Measurements from ENCODE around the gene NDC1.

Gene NDC1

DNA sequence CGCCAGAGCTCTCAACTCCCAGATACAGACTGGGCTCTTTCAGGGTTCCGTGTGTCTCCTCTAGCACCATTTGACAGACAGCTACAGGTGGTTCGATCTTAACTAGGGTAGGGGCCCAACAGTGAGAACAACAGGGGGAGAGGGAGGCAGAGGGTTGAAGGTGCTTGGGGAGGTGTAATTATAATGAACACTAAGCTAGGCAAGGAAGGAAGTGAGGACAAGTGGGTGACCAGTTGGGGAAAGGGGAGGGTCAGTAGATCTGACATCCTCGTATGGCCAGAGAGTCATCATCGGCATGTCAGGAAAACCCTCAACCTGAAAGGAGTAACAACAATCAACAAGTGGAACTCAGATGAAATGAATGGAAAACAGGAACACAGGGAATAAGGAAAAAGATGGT, 121.9 kb downstream of the NDC1 start:
- no peak overlapping the region for H3K4me3 ChIP-seq (ENCODE audit: low read depth in 1 of 2, low read length in 2 of 2)
- no peaks in the 10 kb centered on the region for H3K4me1 ChIP-seq (ENCODE audit: control insufficient read depth in 1 of 2, insufficient read depth in 2 of 2, low read length in 2 of 2)
- no peaks in the 10 kb centered on the region for H3K9me3 ChIP-seq (ENCODE audit: control insufficient read depth in 1 of 2, low read length in 2 of 2)
- peaks cover 0 to 3% of the 10 kb centered on the region in 2 donors for H3K27me3 ChIP-seq (ENCODE audit: control insufficient read depth in 1 of 2, insufficient read depth in 2 of 2, low read length in 2 of 2)
- no peak overlapping the region for H3K9ac ChIP-seq (ENCODE audit: low read depth in 1 of 2, low read length in 2 of 2)
- H3K27ac ChIP-seq (ENCODE audit: low read depth, low read length) = no peak overlapping the region
- H3K36me3 ChIP-seq (ENCODE audit: control insufficient read depth in 1 of 2, insufficient read depth in 2 of 2, low read length in 2 of 2) = no peaks in the 10 kb centered on the region

DNA sequence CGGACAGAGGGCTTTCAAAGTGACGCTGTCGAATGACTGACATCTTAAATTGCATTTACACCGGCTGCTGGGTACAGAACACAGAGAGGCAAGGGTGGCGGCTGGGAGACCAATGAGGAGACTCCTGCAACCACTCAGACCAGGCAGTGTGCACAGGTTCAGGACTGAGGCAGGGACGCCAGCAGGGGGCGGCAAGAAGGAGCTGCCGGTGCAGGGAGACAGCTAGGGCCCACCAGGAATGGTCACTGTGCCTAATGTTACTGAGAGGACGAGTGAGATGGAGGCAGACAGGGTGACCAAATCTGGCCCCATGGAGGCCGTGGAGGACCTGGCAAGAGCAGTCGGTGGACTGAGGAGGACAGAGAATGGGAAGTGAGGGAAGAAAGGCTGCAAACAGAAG, 122.6 kb downstream of the NDC1 start:
- peaks cover 0 to 3% of the 10 kb centered on the region in 2 donors for H3K27me3 ChIP-seq (ENCODE audit: control insufficient read depth in 1 of 2, insufficient read depth in 2 of 2, low read length in 2 of 2)
- no peaks in the 10 kb centered on the region for H3K9me3 ChIP-seq (ENCODE audit: control insufficient read depth in 1 of 2, low read length in 2 of 2)
- no peaks in the 10 kb centered on the region for H3K36me3 ChIP-seq (ENCODE audit: control insufficient read depth in 1 of 2, insufficient read depth in 2 of 2, low read length in 2 of 2)
- H3K27ac ChIP-seq (ENCODE audit: low read depth, low read length) = no peak overlapping the region
- no peak overlapping the region for H3K4me3 ChIP-seq (ENCODE audit: low read depth in 1 of 2, low read length in 2 of 2)
- no peak overlapping the region for H3K9ac ChIP-seq (ENCODE audit: low read depth in 1 of 2, low read length in 2 of 2)
- no peaks in the 10 kb centered on the region for H3K4me1 ChIP-seq (ENCODE audit: control insufficient read depth in 1 of 2, insufficient read depth in 2 of 2, low read length in 2 of 2)

All from duodenal mucosa (tissue), 2 donors.